H1 (cell line): Measurements from ENCODE around the gene RASGEF1C. TPM values are rescaled to one million over a fixed set of nuclear protein-coding genes. Genes with fewer than 3 reads are reported as not detected.

Experiments used
- CTCF ChIA-PET: fragments of 300-600 bp; sonication (Branson Sonifier 250); formaldehyde crosslinking; loops from one replicate; lab custom pipeline; 2021; ENCODE audit not compliant: partially characterized antibody; lab: Charles Lee
- POLR2A ChIA-PET: fragments of 300-600 bp; sonication (Branson Sonifier 250); formaldehyde crosslinking; loops from one replicate; lab custom pipeline; 2021; ENCODE audit warnings: inconsistent platforms; ENCODE audit not compliant: partially characterized antibody; lab: Charles Lee
- DNase-seq, 2 experiments: peaks; one replicate each; pipeline versions ENCODE4 v3.0.0 to v3.0.0-alpha.2; 2010 to 2022; ENCODE audit warnings: low spot score in 2 of 2, low read depth in 1 of 2, mixed read lengths in 1 of 2
- FAIRE-seq: peaks from 2 replicates; lab custom pipeline; 2011; peaks lifted over from hg19 to GRCh38; lab: Jason Lieb, UNC
- H2AFZ ChIP-seq: 2 replicates; pipeline ENCODE4 v1.8.1; 2012; ENCODE audit warnings: low read length, inconsistent platforms
- H2AK5ac ChIP-seq: 2 replicates; pipeline ENCODE4 v1.6.1; 2013; ENCODE audit warnings: low read depth, low read length
- H2BK120ac ChIP-seq: replicated peaks from 2 replicates; pipeline ENCODE3; 2013; ENCODE audit warnings: low read depth, low read length, inconsistent platforms
- H2BK12ac ChIP-seq: 2 replicates; pipeline ENCODE4 v1.6.1; 2013; ENCODE audit warnings: low read depth, low read length
- H2BK15ac ChIP-seq: 2 replicates; pipeline ENCODE4 v1.6.1; 2013; ENCODE audit warnings: low read length
- H2BK20ac ChIP-seq: 2 replicates; pipeline ENCODE4 v1.6.1; 2013; ENCODE audit warnings: low read length
- H2BK5ac ChIP-seq: 2 replicates; pipeline ENCODE4 v1.6.1; 2013; ENCODE audit warnings: low read depth, low read length
- H3K14ac ChIP-seq: 2 replicates; pipeline ENCODE4 v1.6.1; 2013; ENCODE audit warnings: inconsistent platforms; ENCODE audit not compliant: insufficient read length
- H3K18ac ChIP-seq: 2 replicates; pipeline ENCODE4 v1.6.1; 2013; ENCODE audit warnings: low read length; ENCODE audit errors: extremely low read depth
- H3K23ac ChIP-seq: 2 replicates; pipeline ENCODE4 v1.6.1; 2013; ENCODE audit warnings: inconsistent platforms; ENCODE audit not compliant: insufficient read length
- H3K23me2 ChIP-seq: 2 replicates; pipeline ENCODE4 v1.6.1; 2013; ENCODE audit warnings: low read depth, low read length
- H3K27ac ChIP-seq: 2 replicates; pipeline ENCODE4 v1.6.1; 2011; ENCODE audit warnings: low read depth, low read length, inconsistent platforms
- H3K27me3 ChIP-seq, 4 experiments: replicated peaks in 1 of 4; 1 replicate in 1 of 4; 2 replicates in 3 of 4; pipeline versions ENCODE4 v1.6.1 to v1.8.1; 2011 to 2013; ENCODE audit warnings: low read length in 3 of 4, mild to moderate bottlenecking in 3 of 4, inconsistent platforms in 2 of 4, mixed read lengths in 2 of 4, moderate library complexity in 1 of 4; ENCODE audit not compliant: control insufficient read depth in 3 of 4, insufficient read depth in 3 of 4; ENCODE audit errors: extremely low read depth in 1 of 4
- H3K36me3 ChIP-seq, 4 experiments: 2 replicates each; pipeline versions ENCODE4 v1.6.1 to v1.8.1; 2011 to 2013; ENCODE audit warnings: mild to moderate bottlenecking in 4 of 4, low read length in 3 of 4, moderate library complexity in 2 of 4, control low read depth in 1 of 4, inconsistent platforms in 1 of 4; ENCODE audit not compliant: insufficient read depth in 4 of 4, control insufficient read depth in 2 of 4
- H3K4ac ChIP-seq: replicated peaks from 2 replicates; pipeline ENCODE3; 2013; ENCODE audit warnings: low read length, low read depth, mixed read lengths, inconsistent platforms; ENCODE audit not compliant: insufficient read length
- H3K4me1 ChIP-seq, 4 experiments: replicated peaks in 1 of 4; 1 replicate in 1 of 4; 2 replicates in 3 of 4; pipeline versions ENCODE4 v1.6.1 to v1.8.1; 2011 to 2013; ENCODE audit warnings: low read length in 3 of 4, inconsistent platforms in 2 of 4, mixed read lengths in 1 of 4; ENCODE audit not compliant: insufficient read depth in 4 of 4, control insufficient read depth in 3 of 4
- H3K4me2 ChIP-seq, 2 experiments: 2 replicates each; pipeline versions ENCODE4 v1.6.1 to v1.8.1; 2011 to 2013; ENCODE audit warnings: low read depth in 2 of 2, low read length in 2 of 2, control low read depth in 1 of 2, inconsistent platforms in 1 of 2, mild to moderate bottlenecking in 1 of 2; ENCODE audit not compliant: insufficient read depth in 1 of 2
- H3K4me3 ChIP-seq, 4 experiments: fragments of 200-600, 300-600 bp in 1 of 4; sonication (generic), shearing (Covaris generic), sonication (Bioruptor Twin) in 1 of 4; 2 replicates each; pipeline versions ENCODE4 v1.5.1 to v1.8.1; 2011 to 2016; ENCODE audit warnings: low read length in 4 of 4, low read depth in 3 of 4, control low read depth in 2 of 4, inconsistent platforms in 2 of 4, mild to moderate bottlenecking in 2 of 4, mixed read lengths in 1 of 4, moderate library complexity in 1 of 4; ENCODE audit not compliant: insufficient read depth in 2 of 4; ENCODE audit errors: extremely low read depth in 1 of 4
- H3K56ac ChIP-seq: replicated peaks from 2 replicates; pipeline ENCODE3; 2013; ENCODE audit warnings: low read depth, mild to moderate bottlenecking, mixed read lengths, low read length, inconsistent platforms; ENCODE audit not compliant: insufficient read length
- H3K79me1 ChIP-seq: 2 replicates; pipeline ENCODE4 v1.6.1; 2013; ENCODE audit warnings: low read depth, low read length, control low read depth
- H3K79me2 ChIP-seq, 2 experiments: 2 replicates each; pipeline versions ENCODE4 v1.6.1 to v1.8.1; 2012 to 2013; ENCODE audit warnings: low read length in 2 of 2, mild to moderate bottlenecking in 2 of 2, inconsistent platforms in 1 of 2; ENCODE audit not compliant: insufficient read depth in 2 of 2, control insufficient read depth in 1 of 2
- H3K9ac ChIP-seq, 4 experiments: replicated peaks in 1 of 4; 1 replicate in 1 of 4; 2 replicates in 3 of 4; pipeline versions ENCODE4 v1.6.1 to v1.8.1; 2011 to 2013; ENCODE audit warnings: low read depth in 3 of 4, low read length in 3 of 4, control low read depth in 2 of 4, mild to moderate bottlenecking in 2 of 4, moderate library complexity in 2 of 4, inconsistent platforms in 1 of 4; ENCODE audit errors: extremely low read depth in 1 of 4
- H3K9me3 ChIP-seq, 2 experiments: 2 replicates each; pipeline versions ENCODE4 v1.6.1 to v1.8.1; 2012 to 2013; ENCODE audit warnings: mild to moderate bottlenecking in 2 of 2, moderate library complexity in 2 of 2, control low read depth in 1 of 2, inconsistent platforms in 1 of 2, low read depth in 1 of 2, low read length in 1 of 2, mixed read lengths in 1 of 2; ENCODE audit not compliant: insufficient read depth in 2 of 2
- H4K20me1 ChIP-seq, 2 experiments: replicated peaks in 1 of 2; 2 replicates each; pipeline versions ENCODE3 to v1.8.1; 2011 to 2013; ENCODE audit warnings: inconsistent platforms in 2 of 2, low read length in 2 of 2, mild to moderate bottlenecking in 1 of 2; ENCODE audit not compliant: insufficient read depth in 2 of 2, control insufficient read depth in 1 of 2
- H4K5ac ChIP-seq: 2 replicates; pipeline ENCODE4 v1.6.1; 2013; ENCODE audit warnings: low read length, low read depth, mixed read lengths, inconsistent platforms; ENCODE audit not compliant: insufficient read length
- H4K8ac ChIP-seq: 2 replicates; pipeline ENCODE4 v1.8.0; 2013; ENCODE audit warnings: mild to moderate bottlenecking, moderate library complexity, low read length, inconsistent platforms; ENCODE audit not compliant: insufficient read depth; ENCODE audit errors: extremely low read depth
- H4K91ac ChIP-seq: replicated peaks from 2 replicates; pipeline ENCODE3; 2013; ENCODE audit warnings: low read length, mixed read lengths, inconsistent platforms; ENCODE audit not compliant: insufficient read length
- ASH2L ChIP-seq: fragments of 200-600, 300-600 bp; sonication (generic); IDR thresholded peaks from one replicate; pipeline ENCODE4 v1.7.1; 2017; ENCODE audit warnings: low read length
- FOSL1 ChIP-seq: IDR thresholded peaks from 2 replicates; pipeline ENCODE4 v1.6.1; 2011; ENCODE audit warnings: mild to moderate bottlenecking, low read depth, low read length, moderate library complexity; ENCODE audit not compliant: insufficient read depth
- JUND ChIP-seq: IDR thresholded peaks from 2 replicates; pipeline ENCODE4 v1.6.1; 2011; ENCODE audit warnings: mild to moderate bottlenecking, improper control_type of control experiment, low read length
- RBBP5 ChIP-seq: IDR thresholded peaks from 2 replicates; pipeline ENCODE4 v1.7.1; 2012; ENCODE audit warnings: low read depth, mild to moderate bottlenecking, inconsistent platforms, low read length, moderate library complexity, borderline replicate concordance
- SIX5 ChIP-seq: IDR thresholded peaks from 2 replicates; pipeline ENCODE4 v1.6.1; 2011; ENCODE audit warnings: mild to moderate bottlenecking, low read depth, low read length
- SP2 ChIP-seq: IDR thresholded peaks from 2 replicates; pipeline ENCODE4 v1.6.1; 2012; ENCODE audit warnings: mild to moderate bottlenecking, low read length, inconsistent platforms
- TEAD4 ChIP-seq: IDR thresholded peaks from 2 replicates; pipeline ENCODE4 v1.6.1; 2012; ENCODE audit warnings: low read depth, low read length, inconsistent platforms, mixed read lengths
- WGBS, 2 experiments: shearing (Covaris generic) in 1 of 2; methylation state at CpG; one replicate each; pipeline versions ENCODE4 v1.1.6 to v1.1.7; 2013 to 2015; ENCODE audit warnings: low lambda C conversion rate in 2 of 2, mixed read lengths in 2 of 2, inconsistent platforms in 1 of 2, low coverage in 1 of 2, missing lambda C conversion rate in 1 of 2; ENCODE audit not compliant: insufficient replicate concordance in 2 of 2, insufficient coverage in 1 of 2, insufficient read length in 1 of 2; ENCODE audit errors: extremely low coverage in 1 of 2, missing lambda C conversion rate in 1 of 2; 5-methylcytosine and 5-hydroxymethylcytosine counted together
- polyA plus RNA-seq, 7 experiments: library from polyadenylated mRNA; depleted of rRNA in 3 of 7; stranded (reverse) in 5 of 7; unstranded in 2 of 7; fragments of >200 nt in 5 of 7; fragments of 200-250 nt in 2 of 7; gene quantifications; 1 replicate in 5 of 7; 2 replicates in 1 of 7; 4 replicates in 1 of 7; pipeline versions ENCODE4 v1.2.1 to v1.2.3, GENCODE V29; 2011 to 2013; ENCODE audit warnings: missing spikeins in 2 of 7, mixed read lengths in 2 of 7
- total RNA-seq: library from RNA; stranded (reverse); fragmentation: NEBNext Ultra II Directional; extraction: Animal tissue kit (Norgen Biotek cat#: 25700); gene quantifications from 2 replicates; pipeline ENCODE4 v1.2.1, GENCODE V29; 2021

Gene RASGEF1C
- total and polyA plus RNA-seq, 2 of the 8 experiments (the other 6 are each of a cell fraction or from before 2014, with no cell fraction given): 0.26 to 0.61 TPM

GRCh38 chr5:180139731-180140055, 69.3 kb downstream of the RASGEF1C start:
- Histone ChIP-seq H3K27ac (no peak overlapping the region), H2BK20ac (no peak overlapping the region), H2BK12ac (no peak overlapping the region), H4K91ac (no peak overlapping the region), H2AK5ac (no peak overlapping the region), H3K23me2 (peaks cover under 1% of the 10 kb centered on the region; the same call in 1 of the 2 replicates), H2BK15ac (no peak overlapping the region), H3K79me1 (no peaks in the 10 kb centered on the region), H3K9me3 (no peaks in the 10 kb centered on the region), H3K4me1 (no peaks in the 10 kb centered on the region; a peak in 1 of 7 replicates), H3K56ac (no peak overlapping the region), H4K20me1 (no peaks in the 10 kb centered on the region), H2AFZ (no peak overlapping the region), H3K14ac (no peak overlapping the region), H3K4ac (no peak overlapping the region), H3K36me3 (no peaks in the 10 kb centered on the region), H2BK120ac (no peak overlapping the region), H3K4me3 (no peak overlapping the region), H3K18ac (no peak overlapping the region), H4K5ac (no peak overlapping the region), H3K27me3 (0 out of 7 replicates have a peak, but pooled peaks cover 0 to 2% (median 0%) of the 10 kb centered on the region in 4 experiments), H2BK5ac (no peak overlapping the region), H4K8ac (peak overlapping the region; percentile 46; the same call in 1 of the 2 replicates), H3K23ac (no peak overlapping the region), H3K4me2 (no peak overlapping the region), H3K79me2 (no peaks in the 10 kb centered on the region), H3K9ac (no peak overlapping the region)
- TF ChIP-seq JUND: no peak
- no peak for TF ChIP-seq SIX5
- TF ChIP-seq RBBP5: no peak
- no peak for TF ChIP-seq SP2
- TF ChIP-seq TEAD4: no peak
- TF ChIP-seq ASH2L: no peak
- TF ChIP-seq FOSL1: no peak
- 92% methylated on average over 6 of the region's 6 CpGs; no CpG with 5 or more reads in 1 of the 2 experiments for WGBS, 2 experiments
- DNase-seq (peak in 1 of 2 experiments; percentile 44), FAIRE-seq (no peak)
- ChIA-PET POLR2A (no interaction called here), CTCF (interaction anchor here (0.8 to 1.9 kb wide), 4 partner anchors 12 to 48 kb away, joined by 4 to 5 read pairs (median 4); no protein-coding TSS in a partner anchor)
